HepG2 (cell line): ENCODE measurements around the gene TRAF3. TPM values are rescaled to one million over a fixed set of nuclear protein-coding genes. Genes with fewer than 3 reads are reported as not detected.

ENCODE experiments used
- ATAC-seq: fragments of 200-7000 bp; cut with Tn5 transposase; 3 replicates; pipeline ENCODE4 v1.9.1; 2020; ENCODE audit warnings: mild to moderate bottlenecking, moderate library complexity
- BruUV-seq: library from RNA; stranded (reverse); fragments of 400-500 nt; replicated peaks from 2 replicates; lab custom pipeline; 2021; lab: Mats Ljungman, UMichigan
- CTCF ChIA-PET: fragments of 300-600 bp; formaldehyde crosslinking; extraction: SDS; loops from one replicate; lab custom pipeline; 2021; ENCODE audit warnings: low total read pairs, inconsistent platforms, low intra/inter-chr PET ratio; lab: Yijun Ruan, JAX
- POLR2A ChIA-PET: fragments of 350-600 bp; sonication (Branson Sonifier 250); formaldehyde crosslinking; loops from one replicate; lab custom pipeline; 2020; ENCODE audit warnings: antibody characterized with exemption, inconsistent platforms; lab: Yijun Ruan, JAX
- DNase-seq: peaks from one replicate; pipeline ENCODE4 v3.0.0-alpha.2; 2015; ENCODE audit warnings: low spot score
- FAIRE-seq: peaks from 3 replicates; lab custom pipeline; 2011; peaks lifted over from hg19 to GRCh38; lab: Jason Lieb, UNC
- H2AFZ ChIP-seq: one replicate; pipeline ENCODE4 v1.6.1; 2011; ENCODE audit warnings: low read length, inconsistent platforms
- H3K27ac ChIP-seq: fragments of 300-600 bp; 3 replicates; pipeline ENCODE4 v1.8.0; 2011; ENCODE audit warnings: mixed run types, mild to moderate bottlenecking, mixed read lengths, low read length, inconsistent platforms; ENCODE audit not compliant: insufficient read depth; ENCODE audit errors: extremely low read length
- H3K27me3 ChIP-seq, 2 experiments: fragments of 200-600 bp in 1 of 2; 2 replicates in 1 of 2; 3 replicates in 1 of 2; pipeline versions ENCODE4 v1.6.0 to v1.8.0; 2011; ENCODE audit warnings: low read length in 2 of 2, mild to moderate bottlenecking in 2 of 2, moderate library complexity in 2 of 2, inconsistent platforms in 1 of 2; ENCODE audit not compliant: insufficient read depth in 2 of 2, control insufficient read depth in 1 of 2
- H3K36me3 ChIP-seq, 2 experiments: fragments of 200-600 bp in 1 of 2; replicated peaks in 1 of 2; 2 replicates in 1 of 2; 3 replicates in 1 of 2; pipeline versions ENCODE4 v1.5.1 to v1.8.0; 2011; ENCODE audit warnings: low read length in 2 of 2, inconsistent platforms in 1 of 2; ENCODE audit not compliant: insufficient read depth in 2 of 2, control insufficient read depth in 1 of 2
- H3K4me1 ChIP-seq: 2 replicates; pipeline ENCODE4 v1.5.1; 2012; ENCODE audit warnings: low read length, inconsistent platforms; ENCODE audit not compliant: insufficient read depth
- H3K4me2 ChIP-seq: 2 replicates; pipeline ENCODE4 v1.6.0; 2011; ENCODE audit warnings: low read depth, low read length, inconsistent platforms
- H3K4me3 ChIP-seq, 3 experiments: fragments of 200-600 bp in 1 of 3; sonication (generic), shearing (Covaris generic) in 1 of 3; replicated peaks in 1 of 3; 2 replicates each; pipeline ENCODE4 v1.5.1; 2011 to 2016; ENCODE audit warnings: low read length in 3 of 3, inconsistent platforms in 2 of 3, low read depth in 2 of 3, mild to moderate bottlenecking in 2 of 3, control low read depth in 1 of 3, mixed read lengths in 1 of 3; ENCODE audit not compliant: insufficient read depth in 1 of 3
- H3K79me2 ChIP-seq: one replicate; pipeline ENCODE4 v1.6.1; 2011; ENCODE audit warnings: low read length, inconsistent platforms; ENCODE audit not compliant: insufficient read depth
- H3K9ac ChIP-seq: 2 replicates; pipeline ENCODE4 v1.6.0; 2011; ENCODE audit warnings: mild to moderate bottlenecking, low read depth, low read length, inconsistent platforms; ENCODE audit not compliant: insufficient read depth
- H3K9me3 ChIP-seq: 2 replicates; pipeline ENCODE4 v1.5.1; 2012; ENCODE audit warnings: mild to moderate bottlenecking, low read length
- H4K20me1 ChIP-seq: 2 replicates; pipeline ENCODE4 v1.6.0; 2011; ENCODE audit warnings: inconsistent platforms, mild to moderate bottlenecking, low read length, moderate library complexity; ENCODE audit not compliant: insufficient read depth
- NFE2L1 ChIP-seq: sonication (generic); formaldehyde crosslinking; IDR thresholded peaks from 2 replicates; pipeline ENCODE4 v1.4.0; 2020; ENCODE audit warnings: missing genetic modification reagents, mild to moderate bottlenecking, borderline replicate concordance
- ZNF549 ChIP-seq: sonication (generic); formaldehyde crosslinking; IDR thresholded peaks from 2 replicates; pipeline ENCODE4 v1.5.0; 2020; ENCODE audit warnings: missing genetic modification reagents
- ZNF605 ChIP-seq: sonication (generic); formaldehyde crosslinking; IDR thresholded peaks from 2 replicates; pipeline ENCODE4 v1.8.0; 2022; ENCODE audit warnings: mild to moderate bottlenecking, missing genetic modification reagents
- ZNF7 ChIP-seq: IDR thresholded peaks from 2 replicates; pipeline ENCODE4 v1.6.1; 2016; ENCODE audit warnings: missing biosample characterization, missing genetic modification reagents
- ZNF749 ChIP-seq: sonication (generic); formaldehyde crosslinking; IDR thresholded peaks from 2 replicates; pipeline ENCODE4 v1.8.0; 2022; ENCODE audit warnings: mild to moderate bottlenecking, missing genetic modification reagents, moderate library complexity, borderline replicate concordance
- ZZZ3 ChIP-seq: sonication (generic); formaldehyde crosslinking; IDR thresholded peaks from 2 replicates; pipeline ENCODE4 v1.4.0; 2020; ENCODE audit warnings: missing genetic modification reagents, mild to moderate bottlenecking, borderline replicate concordance
- WGBS: methylation state at CpG from one replicate; pipeline ENCODE4 v1.1.6; 2017; ENCODE audit warnings: low lambda C conversion rate; 5-methylcytosine and 5-hydroxymethylcytosine counted together
- in situ Hi-C: cut with HindIII; loops from 2 replicates; pipeline ENCODE4 v1.10.0; 2017; ENCODE audit warnings: low pct_unique_long_range_greater_than_20kb; ENCODE audit not compliant: extremely low pct_ligation_motif_present
- intact Hi-C: fragments of 100-400 bp; cut with micrococcal nuclease; formaldehyde crosslinking; loops from one replicate; pipeline ENCODE4 v1.10.0; 2022; ENCODE audit not compliant: unreplicated experiment
- polyA plus RNA-seq, 8 experiments: library from polyadenylated mRNA; depleted of rRNA in 3 of 8; stranded (reverse) in 7 of 8; unstranded in 1 of 8; fragments of >200 nt; fragmentation: Illumina TruSeq in 4 of 8; extraction: Trizol in 4 of 8; gene quantifications; 2 replicates each; pipeline versions ENCODE4 v1.2.1 to v1.2.3, GENCODE V29; 2011 to 2016; ENCODE audit warnings: low read depth in 4 of 8, missing spikeins in 1 of 8, mixed read lengths in 1 of 8; ENCODE audit not compliant: insufficient read depth in 1 of 8
- total RNA-seq, 5 experiments: library from RNA; depleted of rRNA; stranded (reverse); fragments of >200 nt; fragmentation: Illumina TruSeq; extraction: Trizol; gene quantifications; 2 replicates each; pipeline ENCODE4 v1.2.3, GENCODE V29; 2016; ENCODE audit warnings: low read depth in 1 of 5
- TF ChIP-seq, protein P1 (sequence below): sonication (generic); formaldehyde crosslinking; IDR thresholded peaks from one replicate; pipeline ENCODE4 v1.5.1; 2020; ENCODE audit warnings: mild to moderate bottlenecking, missing genetic modification reagents; ENCODE audit errors: not compliant biosample characterization
- TF ChIP-seq, protein P2 (sequence below): sonication (generic); formaldehyde crosslinking; IDR thresholded peaks from 2 replicates; pipeline ENCODE4 v1.8.0; 2023; ENCODE audit warnings: mild to moderate bottlenecking, missing genetic modification reagents

The TRAF3 gene
- total and polyA plus RNA-seq, 2 of the 13 experiments (the other 11 are each of a cell fraction or from before 2014, with no cell fraction given): 6.9 to 12.2 TPM

DNA sequence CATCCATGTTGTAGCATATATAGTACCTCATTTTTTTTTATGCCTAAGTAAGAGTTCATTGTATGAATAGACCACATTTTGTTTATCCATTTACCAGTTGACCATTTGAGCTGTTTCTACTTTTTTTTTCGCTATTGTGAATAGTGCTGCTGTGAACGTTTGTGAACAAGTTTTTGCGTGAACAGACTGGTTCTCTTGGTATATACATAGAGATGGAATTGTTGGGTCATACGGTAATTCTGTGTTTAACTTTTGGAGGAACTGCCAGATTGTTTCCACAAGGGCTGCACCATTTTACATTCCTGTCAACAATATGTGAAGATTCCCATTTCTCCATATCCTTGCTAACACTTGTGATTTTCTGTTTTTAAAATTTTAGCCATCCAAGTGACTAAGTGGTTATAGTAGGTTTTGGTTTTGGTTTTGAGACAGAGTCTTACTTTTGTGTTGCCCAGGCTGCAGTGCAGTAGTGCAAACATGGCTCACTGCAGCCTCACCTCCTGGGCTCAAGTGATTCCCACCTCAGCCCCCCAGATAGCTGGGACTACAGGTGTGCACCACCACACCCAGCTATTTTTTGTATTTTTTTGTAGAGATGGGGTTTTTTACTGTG lies 76.9 kb downstream of the TRAF3 start:
- in situ Hi-C loops: no loop called here
- Histone ChIP-seq H3K9ac (no peak overlapping the region), H3K4me3 (no peak overlapping the region), H3K27me3 (no peaks in the 10 kb centered on the region), H3K27ac (no peak overlapping the region), H3K4me2 (no peak overlapping the region), H4K20me1 (no peaks in the 10 kb centered on the region), H3K4me1 (no peaks in the 10 kb centered on the region), H3K9me3 (no peaks in the 10 kb centered on the region), H2AFZ (no peak overlapping the region), H3K36me3 (no peaks in the 10 kb centered on the region), H3K79me2 (peaks cover 3% of the 10 kb centered on the region)
- intact Hi-C loops: no loop called here
- WGBS: 95% methylated on average over 4 of the region's 4 CpGs
- no TSS peak for BruUV-seq
- ChIA-PET CTCF (no interaction called here), POLR2A (no interaction called here)
- peak; percentile 84 for TF ChIP-seq ZNF7
- no peak for TF ChIP-seq ZNF549 (CRISPR knock-in tag)
- no peak for FAIRE-seq
- no peak for ATAC-seq
- DNase-seq: no peak

DNA sequence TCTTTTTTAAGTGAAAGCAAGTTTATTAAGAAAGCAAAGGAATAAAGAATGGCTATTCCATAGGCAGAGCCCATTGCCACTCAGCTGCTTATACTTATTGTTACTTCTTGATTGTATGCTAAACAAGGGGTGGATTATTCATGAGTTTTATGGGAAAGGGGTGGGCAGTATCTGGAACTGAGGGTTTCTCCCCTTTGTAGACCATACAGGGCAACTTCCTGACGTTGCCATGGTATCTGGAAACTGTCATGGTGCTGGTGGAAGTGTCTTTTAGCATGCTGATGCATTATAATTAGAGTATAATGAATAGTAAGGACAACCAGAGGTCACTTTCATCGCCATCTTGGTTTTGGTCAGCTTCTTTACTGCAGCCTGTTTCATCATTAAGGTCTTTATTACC lies 78.9 kb downstream of the TRAF3 start:
- BruUV-seq: no TSS peak
- Histone ChIP-seq H3K36me3 (no peaks in the 10 kb centered on the region), H3K4me3 (no peak overlapping the region), H3K9me3 (no peaks in the 10 kb centered on the region), H3K27ac (no peak overlapping the region), H3K79me2 (peaks cover 3% of the 10 kb centered on the region), H3K4me1 (no peaks in the 10 kb centered on the region), H3K27me3 (no peaks in the 10 kb centered on the region), H4K20me1 (no peaks in the 10 kb centered on the region), H3K4me2 (no peak overlapping the region), H3K9ac (no peak overlapping the region), H2AFZ (no peak overlapping the region)
- WGBS: 96% methylated on average over 2 of the region's 2 CpGs
- no peak for FAIRE-seq
- ATAC-seq: no peak
- in situ Hi-C loops (no loop called here), intact Hi-C loops (no loop called here)
- ChIA-PET POLR2A (no interaction called here), CTCF (no interaction called here)
- no peak for DNase-seq
- TF ChIP-seq ZNF605 (CRISPR knock-in tag) (no peak), ZZZ3 (CRISPR knock-in tag) (no peak), NFE2L1 (no peak), ZNF749 (no peak)
- TF ChIP-seq, protein P1, sequence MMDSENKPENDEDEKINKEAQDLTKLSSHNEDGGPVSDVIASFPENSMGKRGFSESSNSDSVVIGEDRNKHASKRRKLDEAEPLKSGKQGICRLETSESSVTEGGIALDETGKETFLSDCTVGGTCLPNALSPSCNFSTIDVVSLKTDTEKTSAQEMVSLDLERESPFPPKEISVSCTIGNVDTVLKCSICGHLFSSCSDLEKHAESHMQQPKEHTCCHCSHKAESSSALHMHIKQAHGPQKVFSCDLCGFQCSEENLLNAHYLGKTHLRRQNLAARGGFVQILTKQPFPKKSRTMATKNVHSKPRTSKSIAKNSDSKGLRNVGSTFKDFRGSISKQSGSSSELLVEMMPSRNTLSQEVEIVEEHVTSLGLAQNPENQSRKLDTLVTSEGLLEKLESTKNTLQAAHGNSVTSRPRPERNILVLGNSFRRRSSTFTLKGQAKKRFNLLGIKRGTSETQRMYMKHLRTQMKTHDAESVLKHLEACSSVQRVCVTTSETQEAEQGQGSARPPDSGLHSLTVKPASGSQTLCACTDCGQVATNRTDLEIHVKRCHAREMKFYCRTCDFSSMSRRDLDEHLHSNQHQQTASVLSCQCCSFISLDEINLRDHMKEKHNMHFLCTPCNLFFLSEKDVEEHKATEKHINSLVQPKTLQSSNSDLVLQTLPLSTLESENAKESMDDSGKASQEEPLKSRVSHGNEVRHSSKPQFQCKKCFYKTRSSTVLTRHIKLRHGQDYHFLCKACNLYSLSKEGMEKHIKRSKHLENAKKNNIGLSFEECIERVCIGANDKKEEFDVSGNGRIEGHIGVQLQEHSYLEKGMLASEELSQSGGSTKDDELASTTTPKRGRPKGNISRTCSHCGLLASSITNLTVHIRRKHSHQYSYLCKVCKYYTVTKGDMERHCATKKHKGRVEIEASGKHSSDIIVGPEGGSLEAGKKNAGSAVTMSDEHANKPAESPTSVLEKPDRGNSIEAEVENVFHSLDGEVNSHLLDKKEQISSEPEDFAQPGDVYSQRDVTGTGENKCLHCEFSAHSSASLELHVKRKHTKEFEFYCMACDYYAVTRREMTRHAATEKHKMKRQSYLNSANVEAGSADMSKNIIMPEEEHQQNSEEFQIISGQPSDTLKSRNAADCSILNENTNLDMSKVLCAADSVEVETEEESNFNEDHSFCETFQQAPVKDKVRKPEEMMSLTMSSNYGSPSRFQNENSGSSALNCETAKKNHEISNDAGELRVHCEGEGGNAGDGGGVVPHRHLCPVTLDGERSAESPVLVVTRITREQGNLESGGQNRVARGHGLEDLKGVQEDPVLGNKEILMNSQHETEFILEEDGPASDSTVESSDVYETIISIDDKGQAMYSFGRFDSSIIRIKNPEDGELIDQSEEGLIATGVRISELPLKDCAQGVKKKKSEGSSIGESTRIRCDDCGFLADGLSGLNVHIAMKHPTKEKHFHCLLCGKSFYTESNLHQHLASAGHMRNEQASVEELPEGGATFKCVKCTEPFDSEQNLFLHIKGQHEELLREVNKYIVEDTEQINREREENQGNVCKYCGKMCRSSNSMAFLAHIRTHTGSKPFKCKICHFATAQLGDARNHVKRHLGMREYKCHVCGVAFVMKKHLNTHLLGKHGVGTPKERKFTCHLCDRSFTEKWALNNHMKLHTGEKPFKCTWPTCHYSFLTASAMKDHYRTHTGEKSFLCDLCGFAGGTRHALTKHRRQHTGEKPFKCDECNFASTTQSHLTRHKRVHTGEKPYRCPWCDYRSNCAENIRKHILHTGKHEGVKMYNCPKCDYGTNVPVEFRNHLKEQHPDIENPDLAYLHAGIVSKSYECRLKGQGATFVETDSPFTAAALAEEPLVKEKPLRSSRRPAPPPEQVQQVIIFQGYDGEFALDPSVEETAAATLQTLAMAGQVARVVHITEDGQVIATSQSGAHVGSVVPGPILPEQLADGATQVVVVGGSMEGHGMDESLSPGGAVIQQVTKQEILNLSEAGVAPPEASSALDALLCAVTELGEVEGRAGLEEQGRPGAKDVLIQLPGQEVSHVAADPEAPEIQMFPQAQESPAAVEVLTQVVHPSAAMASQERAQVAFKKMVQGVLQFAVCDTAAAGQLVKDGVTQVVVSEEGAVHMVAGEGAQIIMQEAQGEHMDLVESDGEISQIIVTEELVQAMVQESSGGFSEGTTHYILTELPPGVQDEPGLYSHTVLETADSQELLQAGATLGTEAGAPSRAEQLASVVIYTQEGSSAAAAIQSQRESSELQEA (CRISPR knock-in tag): no peak
- TF ChIP-seq, protein P2, sequence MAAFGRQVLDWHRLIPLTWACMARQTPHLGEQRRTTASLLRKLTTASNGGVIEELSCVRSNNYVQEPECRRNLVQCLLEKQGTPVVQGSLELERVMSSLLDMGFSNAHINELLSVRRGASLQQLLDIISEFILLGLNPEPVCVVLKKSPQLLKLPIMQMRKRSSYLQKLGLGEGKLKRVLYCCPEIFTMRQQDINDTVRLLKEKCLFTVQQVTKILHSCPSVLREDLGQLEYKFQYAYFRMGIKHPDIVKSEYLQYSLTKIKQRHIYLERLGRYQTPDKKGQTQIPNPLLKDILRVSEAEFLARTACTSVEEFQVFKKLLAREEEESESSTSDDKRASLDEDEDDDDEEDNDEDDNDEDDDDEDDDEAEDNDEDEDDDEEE (CRISPR knock-in tag): no peak
